Osteoblast (primary cell): ENCODE results near the gene FYCO1. TPM values are rescaled to one million over a fixed set of nuclear protein-coding genes. Genes with fewer than 3 reads are reported as not detected.
A peak's percentile ranks its signal among the peaks of the same experiment; 100 is the strongest.

ENCODE experiments used
- DNase-seq: peaks from one replicate; pipeline ENCODE4 v3.0.0; 2011; ENCODE audit warnings: low spot score, mixed read lengths; ENCODE audit not compliant: insufficient read length; ENCODE audit errors: missing footprints
- H2AFZ ChIP-seq: 2 replicates; pipeline ENCODE4 v1.6.0; 2011; ENCODE audit warnings: mild to moderate bottlenecking, low read length
- H3K27ac ChIP-seq: 2 replicates; pipeline ENCODE4 v1.5.1; 2011; ENCODE audit warnings: mild to moderate bottlenecking, low read depth, low read length, moderate library complexity
- H3K27me3 ChIP-seq: 2 replicates; pipeline ENCODE4 v1.6.0; 2012; ENCODE audit warnings: mild to moderate bottlenecking, control low read depth, inconsistent platforms, low read length, moderate library complexity; ENCODE audit not compliant: insufficient read depth
- H3K36me3 ChIP-seq: 2 replicates; pipeline ENCODE4 v1.5.1; 2011; ENCODE audit warnings: mild to moderate bottlenecking, low read length, control low read depth, moderate library complexity; ENCODE audit not compliant: insufficient read depth
- H3K4me1 ChIP-seq: 2 replicates; pipeline ENCODE4 v1.5.1; 2011; ENCODE audit warnings: mild to moderate bottlenecking, low read length, control low read depth, moderate library complexity; ENCODE audit not compliant: insufficient read depth
- H3K4me2 ChIP-seq: 2 replicates; pipeline ENCODE4 v1.6.0; 2011; ENCODE audit warnings: mild to moderate bottlenecking, low read length; ENCODE audit not compliant: insufficient read depth
- H3K4me3 ChIP-seq: fragments of 200-600 bp; sonication (generic); 3 replicates; pipeline ENCODE4 v1.5.1; 2012; ENCODE audit warnings: mild to moderate bottlenecking, low read length, inconsistent platforms; ENCODE audit not compliant: insufficient read depth
- H3K79me2 ChIP-seq: 2 replicates; pipeline ENCODE4 v1.6.0; 2012; ENCODE audit warnings: mild to moderate bottlenecking, low read length, control low read depth, inconsistent platforms; ENCODE audit not compliant: insufficient read depth
- H3K9me3 ChIP-seq: 2 replicates; pipeline ENCODE4 v1.5.1; 2011; ENCODE audit warnings: low read depth, low read length, control low read depth
- H4K20me1 ChIP-seq: 2 replicates; pipeline ENCODE4 v1.6.0; 2012; ENCODE audit warnings: mild to moderate bottlenecking, low read length, control low read depth; ENCODE audit not compliant: insufficient read depth
- total RNA-seq: library from RNA; depleted of rRNA; stranded (reverse); fragments of >200 nt; gene quantifications from 2 replicates; pipeline ENCODE4 v1.2.3, GENCODE V29; 2012
- TF ChIP-seq, protein P1 (sequence below): IDR thresholded peaks from 2 replicates; pipeline ENCODE4 v1.5.1; 2011; ENCODE audit warnings: mild to moderate bottlenecking, low read depth, low read length, moderate library complexity; ENCODE audit errors: extremely low read depth

FYCO1 gene
- total RNA-seq, 1 donor = 25.0 TPM

DNA sequence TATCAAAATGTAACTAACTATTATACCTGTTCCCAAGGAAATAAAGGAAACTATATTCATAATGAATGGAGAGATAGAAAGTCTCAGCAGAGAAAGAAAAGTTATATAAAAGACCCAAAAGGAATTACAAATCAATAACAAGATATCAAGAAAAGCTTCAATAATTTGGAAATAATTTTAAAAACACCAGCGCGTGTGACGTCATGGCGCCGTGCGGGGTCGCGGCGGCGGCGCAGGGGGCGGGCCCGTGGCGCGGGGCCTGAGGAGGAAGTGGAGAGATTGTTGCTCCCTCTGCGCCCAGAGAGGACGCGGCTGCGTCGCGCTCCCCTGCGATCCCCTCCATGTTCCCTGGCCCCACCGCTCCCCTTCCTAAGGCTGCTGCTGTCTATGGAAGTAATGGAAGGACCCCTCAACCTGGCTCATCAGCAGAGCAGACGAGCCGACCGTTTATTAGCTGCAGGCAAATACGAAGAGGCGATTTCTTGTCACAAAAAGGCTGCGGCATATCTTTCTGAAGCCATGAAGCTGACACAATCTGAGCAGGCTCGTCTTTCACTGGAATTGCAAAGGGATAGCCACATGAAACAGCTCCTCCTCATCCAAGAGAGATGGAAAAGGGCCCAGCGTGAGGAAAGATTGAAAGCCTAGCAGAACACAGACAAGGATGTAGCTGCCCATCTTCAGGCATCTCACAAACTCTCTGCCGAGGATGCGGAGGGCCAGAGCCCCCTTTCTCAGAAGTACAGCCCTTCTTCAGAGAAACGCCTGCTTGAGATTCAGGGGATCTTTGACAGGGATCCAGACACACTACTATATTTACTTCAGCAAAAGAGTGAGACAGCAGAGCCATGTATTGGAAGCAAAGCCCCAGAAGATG lies 27.5 kb upstream of the FYCO1 start:
- no peaks in the 10 kb centered on the region for H3K27me3 ChIP-seq
- no peaks in the 10 kb centered on the region for H3K36me3 ChIP-seq
- peak; percentile 56 for DNase-seq
- no peak overlapping the region for H2AFZ ChIP-seq
- no peaks in the 10 kb centered on the region for H3K9me3 ChIP-seq
- TF ChIP-seq, protein P1, sequence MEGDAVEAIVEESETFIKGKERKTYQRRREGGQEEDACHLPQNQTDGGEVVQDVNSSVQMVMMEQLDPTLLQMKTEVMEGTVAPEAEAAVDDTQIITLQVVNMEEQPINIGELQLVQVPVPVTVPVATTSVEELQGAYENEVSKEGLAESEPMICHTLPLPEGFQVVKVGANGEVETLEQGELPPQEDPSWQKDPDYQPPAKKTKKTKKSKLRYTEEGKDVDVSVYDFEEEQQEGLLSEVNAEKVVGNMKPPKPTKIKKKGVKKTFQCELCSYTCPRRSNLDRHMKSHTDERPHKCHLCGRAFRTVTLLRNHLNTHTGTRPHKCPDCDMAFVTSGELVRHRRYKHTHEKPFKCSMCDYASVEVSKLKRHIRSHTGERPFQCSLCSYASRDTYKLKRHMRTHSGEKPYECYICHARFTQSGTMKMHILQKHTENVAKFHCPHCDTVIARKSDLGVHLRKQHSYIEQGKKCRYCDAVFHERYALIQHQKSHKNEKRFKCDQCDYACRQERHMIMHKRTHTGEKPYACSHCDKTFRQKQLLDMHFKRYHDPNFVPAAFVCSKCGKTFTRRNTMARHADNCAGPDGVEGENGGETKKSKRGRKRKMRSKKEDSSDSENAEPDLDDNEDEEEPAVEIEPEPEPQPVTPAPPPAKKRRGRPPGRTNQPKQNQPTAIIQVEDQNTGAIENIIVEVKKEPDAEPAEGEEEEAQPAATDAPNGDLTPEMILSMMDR = no peak
- no peak overlapping the region for H3K27ac ChIP-seq
- no peak overlapping the region for H3K4me2 ChIP-seq
- no peaks in the 10 kb centered on the region for H3K79me2 ChIP-seq
- no peaks in the 10 kb centered on the region for H3K4me1 ChIP-seq
- H4K20me1 ChIP-seq = no peaks in the 10 kb centered on the region
- no peak overlapping the region for H3K4me3 ChIP-seq

GRCh38 chr3:46021516-46021915 lies 25.9 kb upstream of the FYCO1 start:
- Histone ChIP-seq H3K27me3 (no peaks in the 10 kb centered on the region), H3K4me2 (no peak overlapping the region), H3K4me3 (no peak overlapping the region), H3K36me3 (no peaks in the 10 kb centered on the region), H4K20me1 (no peaks in the 10 kb centered on the region), H3K27ac (no peak overlapping the region), H3K9me3 (no peaks in the 10 kb centered on the region), H3K4me1 (peaks cover 5% of the 10 kb centered on the region), H2AFZ (no peak overlapping the region), H3K79me2 (no peaks in the 10 kb centered on the region)
- TF ChIP-seq, protein P1 = no peak
- DNase-seq = peak; percentile 71

DNA sequence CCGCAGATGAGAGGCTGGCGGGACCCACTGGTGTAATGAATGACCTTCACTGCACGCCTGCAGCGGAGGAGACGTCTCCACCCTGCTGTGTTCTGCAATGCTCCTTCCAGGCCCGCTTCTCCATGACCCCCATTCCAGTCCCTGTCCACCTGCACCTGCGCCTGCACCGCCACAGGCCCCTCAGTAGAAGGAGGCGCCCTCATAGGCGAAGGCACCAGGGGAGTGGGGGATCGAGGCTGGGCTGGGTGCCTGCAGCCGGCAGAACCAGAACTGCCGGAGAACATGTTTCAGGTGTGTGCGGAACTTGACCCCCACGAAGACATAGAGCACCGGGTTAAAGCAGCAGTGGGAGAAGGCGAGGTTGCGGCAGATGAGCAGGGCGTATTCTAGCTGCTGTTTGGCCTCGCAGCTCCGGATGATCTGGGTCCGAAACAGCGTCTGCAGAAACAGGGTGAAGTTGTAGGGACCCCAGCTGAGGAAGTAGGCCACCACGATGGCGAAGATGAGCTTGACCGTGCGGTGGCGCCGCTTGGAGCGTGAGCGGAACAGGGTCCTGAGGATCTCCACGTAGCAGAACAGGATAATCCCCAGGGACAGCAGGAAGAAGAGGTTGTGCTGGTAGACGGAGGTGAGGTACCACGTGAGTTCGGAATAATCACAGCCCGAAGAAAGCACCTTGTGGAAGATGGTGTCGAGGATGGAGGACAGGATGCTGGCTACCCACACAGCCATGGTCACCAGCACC lies 25.3 kb upstream of the FYCO1 start:
- Histone ChIP-seq H3K4me1 (peaks cover 5% of the 10 kb centered on the region), H3K27ac (no peak overlapping the region), H3K4me2 (no peak overlapping the region), H3K79me2 (no peaks in the 10 kb centered on the region), H3K36me3 (no peaks in the 10 kb centered on the region), H4K20me1 (no peaks in the 10 kb centered on the region), H3K4me3 (no peak overlapping the region), H3K9me3 (no peaks in the 10 kb centered on the region), H3K27me3 (no peaks in the 10 kb centered on the region), H2AFZ (no peak overlapping the region)
- no peak for DNase-seq
- TF ChIP-seq, protein P1 = no peak

- peak; percentile 94 for DNase-seq
- Histone ChIP-seq H3K4me1 (peaks cover 5% of the 10 kb centered on the region), H3K9me3 (no peaks in the 10 kb centered on the region), H3K36me3 (no peaks in the 10 kb centered on the region), H3K4me2 (no peak overlapping the region), H3K27ac (no peak overlapping the region), H3K79me2 (no peaks in the 10 kb centered on the region), H2AFZ (no peak overlapping the region), H3K27me3 (no peaks in the 10 kb centered on the region), H4K20me1 (no peaks in the 10 kb centered on the region), H3K4me3 (no peak overlapping the region)
- TF ChIP-seq, protein P1 = no peak
Observed at GRCh38 chr3:46019707-46020106, 24.1 kb upstream of the FYCO1 start.
